Measurements from ENCODE around the gene RGS16.

DNA sequence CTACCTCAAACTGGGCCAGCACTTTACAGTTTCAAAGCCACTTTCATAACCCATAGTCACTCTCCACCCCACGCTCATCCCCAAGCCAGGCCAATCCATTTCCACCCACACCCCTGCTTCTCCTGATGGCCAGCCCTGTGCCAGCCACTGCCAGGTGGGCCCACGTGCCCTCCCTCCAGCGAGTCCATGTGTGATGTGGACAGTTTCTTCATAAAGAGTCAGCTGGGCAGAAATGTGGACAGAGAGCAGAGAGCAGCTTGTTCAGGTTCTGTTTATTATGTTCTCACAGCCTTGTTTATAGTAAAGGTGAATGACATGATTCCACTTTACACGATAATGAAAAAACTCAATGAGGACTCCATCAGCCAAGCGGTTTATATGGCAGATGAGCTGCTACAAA lies 37.4 kb upstream of the RGS16 start:
- TF ChIP-seq, protein P1, sequence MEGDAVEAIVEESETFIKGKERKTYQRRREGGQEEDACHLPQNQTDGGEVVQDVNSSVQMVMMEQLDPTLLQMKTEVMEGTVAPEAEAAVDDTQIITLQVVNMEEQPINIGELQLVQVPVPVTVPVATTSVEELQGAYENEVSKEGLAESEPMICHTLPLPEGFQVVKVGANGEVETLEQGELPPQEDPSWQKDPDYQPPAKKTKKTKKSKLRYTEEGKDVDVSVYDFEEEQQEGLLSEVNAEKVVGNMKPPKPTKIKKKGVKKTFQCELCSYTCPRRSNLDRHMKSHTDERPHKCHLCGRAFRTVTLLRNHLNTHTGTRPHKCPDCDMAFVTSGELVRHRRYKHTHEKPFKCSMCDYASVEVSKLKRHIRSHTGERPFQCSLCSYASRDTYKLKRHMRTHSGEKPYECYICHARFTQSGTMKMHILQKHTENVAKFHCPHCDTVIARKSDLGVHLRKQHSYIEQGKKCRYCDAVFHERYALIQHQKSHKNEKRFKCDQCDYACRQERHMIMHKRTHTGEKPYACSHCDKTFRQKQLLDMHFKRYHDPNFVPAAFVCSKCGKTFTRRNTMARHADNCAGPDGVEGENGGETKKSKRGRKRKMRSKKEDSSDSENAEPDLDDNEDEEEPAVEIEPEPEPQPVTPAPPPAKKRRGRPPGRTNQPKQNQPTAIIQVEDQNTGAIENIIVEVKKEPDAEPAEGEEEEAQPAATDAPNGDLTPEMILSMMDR (IDR thresholded peaks at IDR 0.05): no peak
- TF ChIP-seq POLR2A (IDR thresholded peaks at IDR 0.05): no peak

All from Peyer's patch (tissue), 4 donors.